Gastrocnemius medialis (tissue), 4 donors: ENCODE data around the gene UTY. TPM values are rescaled to one million over a fixed set of nuclear protein-coding genes. Genes with fewer than 3 reads are reported as not detected.
A peak's percentile ranks its signal among the peaks of the same experiment; 100 is the strongest.

Experiments used
- ATAC-seq, 2 donors: fragments of 150-250 bp; one replicate each; pipeline ENCODE4 v1.9.1; 2016
- DNase-seq, 2 donors: peaks; one replicate each; pipeline ENCODE4 v3.0.0-alpha.2; 2019
- H3K27ac ChIP-seq, 4 donors: fragments of 200-600 bp; sonication (generic); 1 replicate in 1 of 4; 2 replicates in 3 of 4; pipeline ENCODE4 v1.5.1; 2016 to 2018; ENCODE audit warnings: mild to moderate bottlenecking in 2 of 4, moderate library complexity in 1 of 4
- H3K27me3 ChIP-seq, 3 donors: fragments of 200-600 bp; sonication (generic) in 2 of 3; 1 replicate in 1 of 3; 2 replicates in 2 of 3; pipeline versions ENCODE4 v1.5.1 to v1.6.0; 2016 to 2019; ENCODE audit warnings: mild to moderate bottlenecking in 1 of 3, moderate library complexity in 1 of 3
- H3K36me3 ChIP-seq, 2 donors: fragments of 200-600 bp; sonication (generic) in 1 of 2; one replicate each; pipeline ENCODE4 v1.5.1; 2017 to 2018
- H3K4me1 ChIP-seq, 2 donors: fragments of 200-600 bp; sonication (generic) in 1 of 2; one replicate each; pipeline ENCODE4 v1.5.1; 2016 to 2017; ENCODE audit warnings: mild to moderate bottlenecking in 2 of 2
- H3K4me3 ChIP-seq, 4 donors: fragments of 200-600 bp; sonication (generic) in 3 of 4; 1 replicate in 1 of 4; 2 replicates in 3 of 4; pipeline ENCODE4 v1.5.1; 2016 to 2019; ENCODE audit warnings: mild to moderate bottlenecking in 2 of 4
- H3K9me3 ChIP-seq, 3 donors: fragments of 200-600 bp; sonication (generic) in 2 of 3; 1 replicate in 1 of 3; 2 replicates in 2 of 3; pipeline ENCODE4 v1.5.1; 2016 to 2019
- CTCF ChIP-seq, 5 experiments: fragments of 450-650 bp in 3 of 5; fragments of 200-600 bp in 2 of 5; sonication (generic) in 2 of 5; IDR thresholded peaks in 4 of 5; conservative IDR thresholded peaks in 1 of 5; 1 replicate in 4 of 5; 2 replicates in 1 of 5; pipeline ENCODE4 v1.5.1; 2016 to 2019; ENCODE audit warnings: antibody characterized with exemption in 5 of 5, mild to moderate bottlenecking in 3 of 5, moderate library complexity in 3 of 5
- POLR2A ChIP-seq, 2 donors: fragments of 450-650 bp; IDR thresholded peaks; one replicate each; pipeline ENCODE4 v1.6.1; 2017; ENCODE audit warnings: antibody characterized with exemption in 2 of 2, mild to moderate bottlenecking in 2 of 2, moderate library complexity in 2 of 2
- in situ Hi-C, 4 donors: fragments of 200-750 bp; cut with MboI; loops; one replicate each; pipeline versions ENCODE4 v1.15.0 to v1.8.0; 2017; ENCODE audit warnings: low sequenced_read_pairs in 4 of 4
- intact Hi-C: fragments of 100-400 bp; cut with DNase I; formaldehyde crosslinking; loops from one replicate; pipeline ENCODE4 v1.15.1; 2023; ENCODE audit warnings: low total_unique reads
- total RNA-seq, 4 donors: library from RNA; depleted of rRNA; stranded (reverse); fragments of >200 nt; gene quantifications; one replicate each; pipeline versions ENCODE4 v1.1.0 to v1.2.3, GENCODE V29; 2016

Gene UTY
- total RNA-seq, 4 donors from 2014 or later = 17.2 to 39.4 TPM; not detected in 2

DNA sequence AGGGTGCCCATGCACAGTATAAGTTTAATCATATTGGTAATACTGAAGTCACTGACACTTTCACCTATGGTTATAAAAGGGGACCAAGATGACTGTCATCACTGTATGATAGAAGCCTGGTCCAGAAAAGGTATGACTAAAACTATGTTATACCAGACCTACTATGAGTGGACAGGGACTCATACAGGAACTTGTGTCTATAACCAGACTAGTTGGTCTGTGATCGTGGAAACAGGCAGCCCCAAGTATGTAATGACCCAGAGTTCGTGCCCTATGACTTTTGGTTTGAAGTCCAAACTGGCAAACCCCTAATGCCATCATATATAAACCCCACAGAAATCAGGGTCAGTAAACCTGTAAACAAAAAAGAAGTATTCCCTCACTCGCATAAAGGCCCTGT is 134.3 kb downstream of the UTY start:
- in situ Hi-C loops = no loop called here
- no peak for DNase-seq

GRCh38 chrY:13343307-13343946 is 136.4 kb downstream of the UTY start:
- H3K4me1 ChIP-seq = peaks cover 0 to 3% of the 10 kb centered on the region in 2 donors
- DNase-seq = no peak
- H3K27ac ChIP-seq = no peak overlapping the region
- no peaks in the 10 kb centered on the region for H3K27me3 ChIP-seq
- intact Hi-C loops (no loop called here), in situ Hi-C loops (no loop called here)
- no peaks in the 10 kb centered on the region for H3K9me3 ChIP-seq
- no peak overlapping the region for H3K4me3 ChIP-seq
- ATAC-seq = peak in 1 of 2 donors; percentile 70
- H3K36me3 ChIP-seq = no peaks in the 10 kb centered on the region
- TF ChIP-seq CTCF (IDR thresholded peaks at IDR 0.05 in 4 of 5, conservative IDR thresholded peaks at IDR 0.05 in 1 of 5) = peak in 1 of 5 experiments; percentile 39
- no peak for TF ChIP-seq POLR2A (IDR thresholded peaks at IDR 0.05)

More for the DNA sequence above, 134.3 kb downstream of the UTY start:
- intact Hi-C loops = no loop called here
- H3K27ac ChIP-seq = no peak overlapping the region
- no peaks in the 10 kb centered on the region for H3K36me3 ChIP-seq
- H3K9me3 ChIP-seq = no peaks in the 10 kb centered on the region
- no peak for ATAC-seq
- TF ChIP-seq CTCF (IDR thresholded peaks at IDR 0.05 in 4 of 5, conservative IDR thresholded peaks at IDR 0.05 in 1 of 5) (no peak), POLR2A (IDR thresholded peaks at IDR 0.05) (no peak)
- no peaks in the 10 kb centered on the region for H3K27me3 ChIP-seq
- no peak overlapping the region for H3K4me3 ChIP-seq
- no peaks in the 10 kb centered on the region for H3K4me1 ChIP-seq

DNA sequence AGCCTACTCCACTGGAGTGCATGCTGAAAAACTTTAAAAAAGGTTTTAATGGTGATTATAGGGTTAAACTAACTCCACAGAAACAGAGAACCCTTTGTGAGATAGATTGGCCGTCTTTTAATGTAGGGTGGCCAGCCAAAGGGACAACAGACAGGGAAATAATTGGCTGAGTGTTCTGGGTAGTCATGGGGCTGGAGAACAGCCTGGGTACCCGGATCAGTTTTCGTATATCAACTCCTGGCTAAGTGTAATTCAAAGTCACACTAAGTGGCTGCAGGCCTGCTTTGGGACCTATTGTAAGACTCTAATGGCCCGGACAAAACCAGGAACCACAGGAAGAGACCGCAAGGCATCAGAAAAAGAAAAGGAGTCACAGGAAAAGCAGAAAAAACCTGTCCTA is 139.9 kb downstream of the UTY start:
- in situ Hi-C loops = no loop called here
- H3K27me3 ChIP-seq = no peaks in the 10 kb centered on the region
- no peak for TF ChIP-seq CTCF (IDR thresholded peaks at IDR 0.05 in 4 of 5, conservative IDR thresholded peaks at IDR 0.05 in 1 of 5)
- no peak for TF ChIP-seq POLR2A (IDR thresholded peaks at IDR 0.05)
- intact Hi-C loops = no loop called here
- peak overlapping the region in 2 of 4 donors; percentile 49 to 51 for H3K27ac ChIP-seq
- peaks cover 0 to 3% of the 10 kb centered on the region in 2 donors for H3K4me1 ChIP-seq
- ATAC-seq = peak; percentile 91
- no peak overlapping the region for H3K4me3 ChIP-seq
- no peaks in the 10 kb centered on the region for H3K9me3 ChIP-seq
- peak; percentile 17 to 44 for DNase-seq
- H3K36me3 ChIP-seq = no peaks in the 10 kb centered on the region

GRCh38 chrY:13339381-13339780 is 140.5 kb downstream of the UTY start:
- peaks cover 0 to 3% of the 10 kb centered on the region in 2 donors for H3K4me1 ChIP-seq
- no peaks in the 10 kb centered on the region for H3K27me3 ChIP-seq
- H3K9me3 ChIP-seq = no peaks in the 10 kb centered on the region
- H3K4me3 ChIP-seq = no peak overlapping the region
- DNase-seq (no peak), ATAC-seq (no peak)
- in situ Hi-C loops (no loop called here), intact Hi-C loops (no loop called here)
- H3K36me3 ChIP-seq = no peaks in the 10 kb centered on the region
- peak overlapping the region in 2 of 4 donors; percentile 49 to 50 for H3K27ac ChIP-seq
- no peak for TF ChIP-seq CTCF (IDR thresholded peaks at IDR 0.05 in 4 of 5, conservative IDR thresholded peaks at IDR 0.05 in 1 of 5)
- TF ChIP-seq POLR2A (IDR thresholded peaks at IDR 0.05) = no peak

DNA sequence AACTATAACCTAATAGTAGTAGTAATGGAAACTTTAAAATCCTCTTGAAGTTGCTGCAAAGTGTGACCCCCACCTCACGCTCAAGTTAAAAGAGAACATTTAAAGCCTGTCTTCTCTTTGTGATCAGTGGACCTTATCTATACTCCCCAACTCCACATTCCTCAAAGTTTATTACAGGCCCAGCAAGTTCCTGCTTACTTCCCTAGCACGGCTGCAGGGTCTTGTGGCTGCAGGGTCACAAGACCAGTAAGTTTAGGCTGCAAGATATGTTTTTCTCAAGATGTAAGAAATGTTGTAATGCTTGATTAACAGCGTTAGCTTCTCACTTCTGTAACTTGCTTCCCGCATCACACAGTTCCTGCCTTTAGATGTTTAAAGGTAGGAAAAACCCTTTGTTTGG is 141.1 kb downstream of the UTY start:
- in situ Hi-C loops = no loop called here

More for the DNA sequence above, 141.1 kb downstream of the UTY start:
- H3K27ac ChIP-seq = no peak overlapping the region
- intact Hi-C loops = no loop called here
- no peaks in the 10 kb centered on the region for H3K9me3 ChIP-seq
- peaks cover 0 to 3% of the 10 kb centered on the region in 2 donors for H3K4me1 ChIP-seq
- H3K36me3 ChIP-seq = no peaks in the 10 kb centered on the region
- no peak for DNase-seq
- TF ChIP-seq CTCF (IDR thresholded peaks at IDR 0.05 in 4 of 5, conservative IDR thresholded peaks at IDR 0.05 in 1 of 5) = no peak
- no peak for TF ChIP-seq POLR2A (IDR thresholded peaks at IDR 0.05)
- H3K4me3 ChIP-seq = no peak overlapping the region
- no peak for ATAC-seq
- no peaks in the 10 kb centered on the region for H3K27me3 ChIP-seq
